Measurements from ENCODE around the gene SCD5.

The SCD5 gene

DNA sequence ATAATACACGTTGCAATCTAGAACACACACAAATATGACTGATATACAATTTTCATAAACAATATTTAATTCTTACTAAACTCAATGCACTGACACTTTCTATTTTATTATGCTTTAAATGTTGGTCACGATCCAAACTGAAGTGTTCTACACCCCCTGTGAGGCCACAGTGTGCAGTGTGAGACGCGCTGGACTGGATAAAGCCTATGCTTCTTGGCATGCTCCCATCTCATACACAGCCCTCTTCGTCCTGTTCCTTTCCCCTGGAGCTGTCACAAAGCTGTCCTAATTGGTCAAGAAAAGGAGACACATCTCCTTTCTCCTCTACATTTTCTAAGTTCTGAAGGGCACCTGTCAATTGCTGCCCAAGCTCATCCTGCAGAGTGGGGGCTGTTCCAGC lies 72.0 kb downstream of the SCD5 start:
- DNase-seq (ENCODE audit: low read depth in 2 of 2): no peak

DNA sequence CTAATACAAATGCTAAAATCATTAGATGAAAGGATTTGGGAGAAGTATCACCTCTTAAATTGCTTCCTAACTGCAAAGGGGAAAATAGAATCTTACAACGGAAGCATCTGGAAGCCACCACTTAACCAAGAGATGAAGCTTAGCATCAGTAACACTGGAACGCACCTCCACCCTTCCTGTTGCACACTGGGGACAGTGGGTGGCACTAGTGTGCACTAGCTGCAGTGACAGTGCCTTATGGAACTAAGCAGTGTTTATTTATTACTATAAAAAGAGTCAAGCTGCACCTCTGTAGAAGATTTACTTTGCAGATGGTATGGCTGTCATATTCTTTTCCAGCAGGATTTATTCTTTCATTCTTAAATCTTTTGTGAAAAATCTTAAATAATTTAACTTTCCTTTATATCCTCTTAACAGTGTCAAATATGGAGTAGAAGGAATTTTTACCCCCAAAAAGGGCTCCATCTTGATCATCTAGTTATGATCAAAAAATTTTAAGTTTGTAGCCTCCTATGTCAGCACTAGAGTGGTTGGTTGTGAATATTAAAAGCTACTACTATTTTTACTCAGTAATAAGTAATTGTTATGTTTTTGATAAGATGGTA lies 76.7 kb downstream of the SCD5 start:
- DNase-seq (ENCODE audit: low read depth in 2 of 2): no peak

GRCh38 chr4:82718162-82718940 lies 80.2 kb downstream of the SCD5 start:
- DNase-seq (ENCODE audit: low read depth in 2 of 2): no peak

- no peak for DNase-seq (ENCODE audit: low read depth in 2 of 2)
Measured at GRCh38 chr4:82715731-82716617, 82.6 kb downstream of the SCD5 start.

GRCh38 chr4:82713856-82714255 lies 84.7 kb downstream of the SCD5 start:
- no peak for DNase-seq (ENCODE audit: low read depth in 2 of 2)

- no peak for DNase-seq (ENCODE audit: low read depth in 2 of 2)
Measured at GRCh38 chr4:82712561-82712960, 86.0 kb downstream of the SCD5 start.

DNA sequence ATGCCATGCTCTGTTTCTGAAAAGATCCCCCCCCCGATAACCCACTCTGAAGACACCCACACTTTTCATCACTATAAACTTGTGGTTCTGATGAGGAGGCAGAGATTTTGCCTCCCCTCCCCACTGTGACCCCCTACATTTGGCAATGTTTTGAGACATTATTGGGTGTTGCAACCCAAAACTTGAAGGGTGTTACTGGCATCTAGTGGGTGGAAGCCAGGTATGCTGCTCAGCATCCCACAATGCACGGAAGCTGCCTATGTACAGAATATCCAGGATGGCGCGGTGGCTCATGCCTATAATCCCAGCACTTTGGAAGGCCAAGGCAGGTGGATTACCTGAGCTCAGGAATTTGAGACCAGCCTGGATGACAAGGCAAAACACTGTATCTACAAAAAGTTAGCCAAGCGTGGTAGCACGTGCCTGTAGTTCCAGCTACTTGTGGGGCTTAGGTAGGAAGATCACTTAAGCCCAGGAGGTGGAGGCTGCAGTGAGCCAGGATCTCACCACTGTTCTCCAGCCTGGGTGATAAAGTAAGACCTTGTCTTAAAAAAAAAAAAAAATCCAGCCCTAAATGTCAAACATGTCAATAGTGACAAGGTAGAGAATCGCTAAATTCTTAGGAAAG lies 87.3 kb downstream of the SCD5 start:
- DNase-seq (ENCODE audit: low read depth in 2 of 2): no peak

- no peak for DNase-seq (ENCODE audit: low read depth in 2 of 2)
Measured at GRCh38 chr4:82710197-82710929, 88.2 kb downstream of the SCD5 start.

- no peak for DNase-seq (ENCODE audit: low read depth in 2 of 2)
Measured at GRCh38 chr4:82708982-82709381, 89.6 kb downstream of the SCD5 start.

DNA sequence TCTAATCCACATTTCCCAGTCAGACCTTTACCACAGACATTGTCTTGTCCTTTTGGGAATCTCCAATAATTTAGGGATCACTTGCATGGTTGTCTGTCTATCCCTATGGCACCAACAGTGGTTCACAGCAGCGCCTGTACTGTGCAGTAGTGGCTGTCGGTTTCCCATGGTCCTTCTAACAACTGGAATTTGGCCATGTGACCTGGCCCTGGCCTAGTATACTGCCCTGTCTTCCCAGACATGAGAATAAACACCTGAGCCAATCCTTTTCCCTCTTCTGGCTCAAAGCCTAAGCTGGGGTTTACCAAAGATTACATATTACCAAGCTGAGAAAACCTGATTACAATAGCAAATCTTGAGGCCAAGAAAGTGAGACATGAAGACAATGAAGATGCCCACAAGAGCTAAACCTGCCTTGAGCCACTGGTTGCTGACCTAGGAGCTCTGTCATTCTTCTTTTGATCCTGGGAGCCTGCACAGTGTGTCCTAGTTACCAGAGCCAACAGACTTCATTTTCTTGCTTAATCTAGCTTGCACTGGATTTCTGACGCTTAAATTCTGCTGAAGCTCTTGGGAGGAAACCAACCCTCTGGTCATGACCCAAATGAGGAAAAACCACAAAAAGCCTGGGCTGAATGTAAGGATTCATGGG lies 92.1 kb downstream of the SCD5 start:
- DNase-seq (ENCODE audit: low read depth in 2 of 2): no peak

DNA sequence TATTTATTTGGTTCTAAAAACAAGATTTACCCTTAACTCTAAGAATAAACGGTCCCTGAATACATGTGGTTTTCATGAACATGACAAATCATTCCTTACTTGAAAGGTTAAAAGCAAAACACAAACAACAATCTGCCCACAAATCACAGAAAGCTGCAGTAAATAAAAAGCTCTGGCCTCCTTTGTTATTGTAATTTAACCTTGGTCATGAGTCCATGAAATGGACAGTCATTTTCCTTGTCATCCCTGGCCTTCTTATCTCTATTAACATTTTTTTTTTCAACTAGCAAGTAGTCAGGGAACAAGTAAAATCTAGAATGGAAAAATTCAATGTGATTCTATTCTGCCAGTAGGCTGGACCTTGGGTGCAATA lies 92.7 kb downstream of the SCD5 start:
- DNase-seq (ENCODE audit: low read depth in 2 of 2): no peak

GRCh38 chr4:82705169-82705927 lies 93.2 kb downstream of the SCD5 start:
- DNase-seq (ENCODE audit: low read depth in 2 of 2): no peak

DNA sequence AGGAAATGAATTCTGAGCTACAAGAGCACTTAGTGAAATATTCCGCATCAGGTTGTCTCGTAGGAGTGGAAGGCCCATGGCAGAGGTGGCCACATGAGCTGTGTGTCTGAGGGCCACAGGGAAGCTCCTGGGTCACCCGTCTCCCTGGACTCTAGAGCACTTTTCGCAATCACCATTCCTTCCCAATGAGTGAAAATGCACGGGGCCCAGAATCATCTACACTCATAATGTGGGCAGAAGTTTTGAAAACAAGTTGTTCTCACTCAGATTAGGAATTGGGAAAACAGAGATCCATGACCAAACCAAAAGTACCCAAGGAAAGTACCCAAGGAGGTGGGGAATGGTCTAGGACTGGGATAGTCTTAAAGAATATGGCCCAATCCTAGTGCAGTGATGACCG lies 94.4 kb downstream of the SCD5 start:
- DNase-seq (ENCODE audit: low read depth in 2 of 2): no peak

DNA sequence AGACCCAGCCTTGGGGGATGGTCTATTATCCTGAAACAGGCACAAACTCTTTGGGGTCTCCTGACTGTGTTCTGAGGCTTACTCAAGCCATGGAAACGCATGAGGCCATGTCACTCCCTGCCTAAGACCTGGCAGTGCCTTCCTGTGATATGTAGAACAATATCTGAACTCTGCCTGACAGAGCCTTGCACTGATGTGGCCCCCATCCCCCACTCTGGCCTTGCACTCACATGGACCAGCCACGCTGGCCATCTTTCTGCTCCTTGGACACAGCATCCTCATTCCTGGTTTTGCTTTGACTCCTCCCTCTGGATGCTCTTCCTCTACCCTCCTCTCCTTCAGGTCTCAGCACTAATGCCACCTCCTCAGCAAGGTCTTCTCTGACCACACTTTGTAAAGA lies 100.2 kb downstream of the SCD5 start:
- DNase-seq (ENCODE audit: low read depth in 2 of 2): no peak

DNA sequence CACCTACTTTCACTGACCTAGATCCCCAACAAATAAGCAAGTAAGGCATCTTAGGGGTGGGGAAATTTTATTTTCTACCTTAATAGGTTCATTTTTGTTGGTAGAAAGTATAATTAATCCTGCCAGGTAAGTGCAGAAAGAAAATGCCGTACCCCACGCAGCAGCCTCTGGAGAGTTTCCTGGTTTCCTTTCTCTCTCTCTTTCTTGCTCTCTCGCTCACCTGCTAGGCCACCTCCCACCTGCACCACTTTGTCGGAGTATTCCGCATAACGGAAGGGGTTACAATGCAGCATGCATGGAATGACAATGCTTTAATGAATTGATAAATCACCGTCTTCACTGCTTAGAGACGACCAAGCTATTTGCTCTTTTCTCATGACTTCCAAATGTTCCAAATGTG lies 101.0 kb downstream of the SCD5 start:
- no peak for DNase-seq (ENCODE audit: low read depth in 2 of 2)

DNA sequence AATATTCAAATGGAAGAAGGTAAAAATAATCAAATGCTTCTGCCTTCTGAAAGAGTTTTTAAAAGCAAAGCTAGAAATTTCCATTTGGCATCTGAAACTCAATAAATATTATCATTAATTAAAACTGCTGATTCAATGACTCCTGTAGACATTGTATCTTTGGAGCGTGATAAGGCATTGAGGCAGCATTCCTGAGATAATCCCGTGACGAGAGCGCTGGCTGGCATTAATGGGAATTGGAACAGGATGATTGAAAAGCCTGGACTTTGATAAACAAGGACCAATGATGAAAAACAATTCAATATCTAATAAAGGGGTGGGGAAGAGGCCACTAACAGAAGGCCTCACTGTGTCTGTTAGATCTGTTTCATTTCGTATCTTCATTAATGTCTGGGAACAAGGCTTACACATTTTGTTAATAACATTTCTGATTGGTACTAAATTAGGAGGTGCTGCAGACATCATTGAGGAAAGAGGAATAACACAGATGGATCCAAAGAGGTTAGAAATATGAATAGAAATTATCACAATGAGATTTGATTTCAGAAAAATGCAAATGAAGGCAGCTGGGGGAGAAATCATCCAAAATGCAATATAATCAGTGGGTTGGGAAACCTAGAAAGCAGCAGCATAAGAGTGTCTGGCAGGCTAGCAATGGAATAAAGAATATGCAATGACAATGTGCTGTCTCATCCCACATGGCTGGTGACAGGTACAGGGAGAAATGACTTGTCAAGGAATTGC lies 102.3 kb downstream of the SCD5 start:
- no peak for DNase-seq (ENCODE audit: low read depth in 2 of 2)

- no peak for DNase-seq (ENCODE audit: low read depth in 2 of 2)
Measured at GRCh38 chr4:82694892-82695291, 103.7 kb downstream of the SCD5 start.

DNA sequence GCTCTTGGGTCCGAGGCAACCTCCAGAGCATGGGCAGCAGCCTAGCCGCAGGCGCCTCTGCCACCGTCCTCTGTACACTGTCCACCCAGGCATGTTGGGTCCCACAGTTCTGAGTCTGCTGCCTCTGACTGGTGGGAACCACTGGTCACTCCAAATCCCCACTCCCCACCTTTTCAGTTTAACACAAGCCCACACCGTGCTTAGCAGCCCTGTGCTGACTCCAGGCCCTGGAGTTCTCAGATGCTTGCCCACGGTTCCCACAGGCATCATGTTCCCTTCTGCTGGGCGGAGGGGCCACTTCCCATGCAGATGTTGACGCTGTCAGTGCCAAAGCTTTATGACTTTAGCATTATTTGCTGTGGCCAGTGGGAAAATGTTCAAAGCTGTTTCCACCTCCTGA lies 104.5 kb downstream of the SCD5 start:
- DNase-seq (ENCODE audit: low read depth in 2 of 2): no peak

- no peak for DNase-seq (ENCODE audit: low read depth in 2 of 2)
Measured at GRCh38 chr4:82692101-82692780, 106.4 kb downstream of the SCD5 start.

Data from stimulated activated CD4-positive, alpha-beta T cell treated with anti-CD3 and anti-CD28 coated beads, Interleukin-4, amount 100 ng/mL, for 48 hours (primary cell).